Measurements from ENCODE around the gene MCF2L.

MCF2L gene

GRCh38 chr13:113035213-113035800 lies 66.3 kb downstream of the MCF2L start:
- TF ChIP-seq EZH2 (optimal IDR thresholded peaks at IDR 0.05; ENCODE audit: low read depth, low read length), result no peak
- TF ChIP-seq EZH2phosphoT487 (IDR thresholded peaks at IDR 0.05; ENCODE audit: low read length), result no peak
- no peak for TF ChIP-seq CTCF (IDR thresholded peaks at IDR 0.05; ENCODE audit: low read length)
- Histone ChIP-seq H3K4me2 (ENCODE audit: low read depth, low read length) (no peak overlapping the region), H3K9ac (ENCODE audit: low read length) (no peak overlapping the region), H3K9me3 (replicated peaks; ENCODE audit: insufficient read depth, low read length) (no peaks in the 10 kb centered on the region), H3K27me3 (replicated peaks; ENCODE audit: insufficient read depth, low read length) (peaks cover 90% of the 10 kb centered on the region), H3K36me3 (replicated peaks; ENCODE audit: insufficient read depth, low read length) (no peaks in the 10 kb centered on the region), H3K27ac (ENCODE audit: low read length) (no peak overlapping the region), H3F3A (ENCODE audit: insufficient read depth, low read length) (no peaks in the 10 kb centered on the region), H3K9me2 (replicated peaks; ENCODE audit: insufficient read depth, low read length) (no peaks in the 10 kb centered on the region), H4K20me1 (ENCODE audit: insufficient read depth, low read length) (no peaks in the 10 kb centered on the region), H3K4me3 (ENCODE audit: low read length) (no peak overlapping the region), H3K4me1 (ENCODE audit: low read length) (no peaks in the 10 kb centered on the region), H3K79me2 (ENCODE audit: low read length) (no peaks in the 10 kb centered on the region), H2AFZ (ENCODE audit: low read length) (no peak overlapping the region)
- DNase-seq, result no peak

- no peak for DNase-seq
- Histone ChIP-seq H3K36me3 (replicated peaks; ENCODE audit: insufficient read depth, low read length) (no peaks in the 10 kb centered on the region), H3K79me2 (ENCODE audit: low read length) (no peaks in the 10 kb centered on the region), H3K27ac (ENCODE audit: low read length) (no peak overlapping the region), H3K4me1 (ENCODE audit: low read length) (no peaks in the 10 kb centered on the region), H3K4me3 (ENCODE audit: low read length) (no peak overlapping the region), H3K9me2 (replicated peaks; ENCODE audit: insufficient read depth, low read length) (no peaks in the 10 kb centered on the region), H4K20me1 (ENCODE audit: insufficient read depth, low read length) (no peaks in the 10 kb centered on the region), H3F3A (ENCODE audit: insufficient read depth, low read length) (no peaks in the 10 kb centered on the region), H3K9me3 (replicated peaks; ENCODE audit: insufficient read depth, low read length) (no peaks in the 10 kb centered on the region), H2AFZ (ENCODE audit: low read length) (no peak overlapping the region), H3K9ac (ENCODE audit: low read length) (no peak overlapping the region), H3K4me2 (ENCODE audit: low read depth, low read length) (no peak overlapping the region), H3K27me3 (replicated peaks; ENCODE audit: insufficient read depth, low read length) (peaks cover 90% of the 10 kb centered on the region)
- no peak for TF ChIP-seq CTCF (IDR thresholded peaks at IDR 0.05; ENCODE audit: low read length)
Observed at GRCh38 chr13:113036401-113036800, 67.4 kb downstream of the MCF2L start.

DNA sequence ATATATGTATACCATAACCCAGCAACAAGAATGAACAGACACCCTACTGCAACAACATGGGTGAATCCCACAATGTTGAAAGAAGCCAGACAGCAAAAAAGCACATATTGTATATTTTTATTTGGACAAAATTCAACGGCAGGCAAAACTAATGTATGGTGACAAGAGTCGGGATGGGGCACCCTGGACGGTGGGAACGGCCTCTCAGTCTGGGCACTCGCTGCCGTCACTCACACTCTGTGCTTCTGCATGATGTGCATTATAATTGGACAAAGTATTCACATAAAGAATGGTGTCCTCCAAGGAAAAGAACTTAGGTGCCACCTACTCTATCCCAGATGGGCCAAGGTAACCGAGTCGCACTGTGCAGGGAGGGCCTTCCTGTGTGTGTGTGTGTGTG lies 71.0 kb downstream of the MCF2L start:
- Histone ChIP-seq H3K79me2 (ENCODE audit: low read length) (no peaks in the 10 kb centered on the region), H2AFZ (ENCODE audit: low read length) (no peak overlapping the region), H3K36me3 (replicated peaks; ENCODE audit: insufficient read depth, low read length) (no peaks in the 10 kb centered on the region), H3F3A (ENCODE audit: insufficient read depth, low read length) (no peaks in the 10 kb centered on the region), H3K9ac (ENCODE audit: low read length) (no peak overlapping the region), H3K4me1 (ENCODE audit: low read length) (no peaks in the 10 kb centered on the region), H3K4me2 (ENCODE audit: low read depth, low read length) (no peak overlapping the region), H3K4me3 (ENCODE audit: low read length) (no peak overlapping the region), H3K9me3 (replicated peaks; ENCODE audit: insufficient read depth, low read length) (no peaks in the 10 kb centered on the region), H3K27me3 (replicated peaks; ENCODE audit: insufficient read depth, low read length) (peaks cover 100% of the 10 kb centered on the region), H4K20me1 (ENCODE audit: insufficient read depth, low read length) (no peaks in the 10 kb centered on the region), H3K27ac (ENCODE audit: low read length) (no peak overlapping the region), H3K9me2 (replicated peaks; ENCODE audit: insufficient read depth, low read length) (no peaks in the 10 kb centered on the region)
- TF ChIP-seq EZH2 (optimal IDR thresholded peaks at IDR 0.05; ENCODE audit: low read depth, low read length) (no peak), CTCF (IDR thresholded peaks at IDR 0.05; ENCODE audit: low read length) (no peak), EZH2phosphoT487 (IDR thresholded peaks at IDR 0.05; ENCODE audit: low read length) (no peak)
- no peak for DNase-seq
